Measurements from ENCODE around the gene ETV5. TPM values are rescaled to one million over a fixed set of nuclear protein-coding genes. Genes with fewer than 3 reads are reported as not detected.

ETV5 gene
- total and polyA plus RNA-seq, 2 of the 4 experiments (the other 2 are of a cell fraction), result 15.7 to 20.1 TPM

DNA sequence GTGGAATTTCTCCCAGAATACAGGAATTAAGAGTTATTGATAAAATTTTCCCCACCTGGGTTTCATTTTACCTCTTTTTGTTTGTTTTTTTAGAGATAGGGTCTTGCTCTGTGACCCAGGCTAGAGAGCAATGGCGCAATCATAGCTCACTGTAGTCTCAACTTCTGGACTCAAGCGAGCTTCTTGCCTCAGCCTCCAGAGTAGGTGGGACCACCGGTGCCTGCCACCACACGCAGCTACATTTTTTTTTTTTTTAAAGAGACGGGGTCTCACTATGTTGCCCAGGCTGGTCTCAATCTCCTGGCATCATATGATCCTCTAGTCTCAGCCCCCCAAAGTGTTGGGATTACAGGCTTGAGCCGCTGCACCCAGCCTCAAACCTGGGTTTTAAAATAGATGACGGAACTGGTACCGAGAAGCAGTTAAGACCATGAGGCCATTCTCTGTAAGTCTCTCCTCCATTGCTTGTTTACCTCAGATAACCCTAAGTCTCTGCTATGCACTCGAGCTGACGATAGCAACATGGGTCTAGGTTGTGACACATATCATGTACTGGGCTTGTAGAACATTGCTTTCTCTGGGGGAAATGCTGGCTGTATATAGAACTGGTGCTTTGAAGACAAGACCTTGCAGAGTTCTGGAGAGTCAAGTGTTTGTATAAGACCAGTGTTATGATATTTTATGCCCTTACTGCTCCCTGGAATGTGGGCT lies 16.4 kb downstream of the ETV5 start:
- ATAC-seq (ENCODE audit: low read depth), result no peak; the same call in 1 of the 2 replicates
- 87% methylated on average over 5 of the region's 10 CpGs; no CpG with 5 or more reads in 1 of the 2 experiments for WGBS, 2 experiments (ENCODE audit: extremely low coverage in 2 of 2, insufficient read length in 1 of 2)
- peaks cover 4% of the 10 kb centered on the region for H3K36me3 ChIP-seq (ENCODE audit: control insufficient read depth, insufficient read depth, low read length)

More for the DNA sequence above, 16.4 kb downstream of the ETV5 start:
- Histone ChIP-seq H2BK120ac (ENCODE audit: low read depth, low read length) (no peak overlapping the region), H3K23ac (ENCODE audit: low read depth, low read length) (no peak overlapping the region), H3K4me1 (ENCODE audit: control insufficient read depth, insufficient read depth, low read length) (peaks cover 5% of the 10 kb centered on the region), H3K79me1 (ENCODE audit: low read depth in 1 of 2, low read length in 2 of 2) (peaks cover 35% of the 10 kb centered on the region in 2 experiments), H3K56ac (ENCODE audit: extremely low read depth, insufficient read depth, low read length) (no peak overlapping the region), H4K5ac (ENCODE audit: low read depth, low read length) (no peak overlapping the region), H3K4me3 (ENCODE audit: insufficient read depth, low read depth, low read length) (no peak overlapping the region), H4K91ac (ENCODE audit: insufficient read depth, low read depth, low read length) (no peak overlapping the region), H3K9me1 (ENCODE audit: insufficient read depth, low read length) (peaks cover 3% of the 10 kb centered on the region; the same call in 1 of the 2 replicates), H3K27me3 (ENCODE audit: control insufficient read depth, insufficient read depth, low read length) (no peaks in the 10 kb centered on the region), H2AK9ac (replicated peaks; ENCODE audit: low read depth, low read length, poor library complexity) (no peak overlapping the region), H2AK5ac (ENCODE audit: low read depth, low read length) (no peak overlapping the region), H3K4ac (ENCODE audit: low read depth, low read length) (no peak overlapping the region), H3K18ac (ENCODE audit: low read depth, low read length) (no peak overlapping the region), H2BK15ac (ENCODE audit: low read depth, low read length) (no peak overlapping the region), H4K8ac (ENCODE audit: low read depth in 2 of 2, low read length in 2 of 2) (no peak overlapping the region), H3K27ac (ENCODE audit: insufficient read depth, low read length) (no peak overlapping the region), H4K20me1 (ENCODE audit: insufficient read depth, low read length) (peaks cover 4% of the 10 kb centered on the region; the same call in 1 of the 2 replicates), H2AFZ (replicated peaks; ENCODE audit: low read length, poor library complexity) (no peak overlapping the region), H3K9me3 (ENCODE audit: control insufficient read depth, insufficient read depth, low read length) (no peaks in the 10 kb centered on the region), H3K4me2 (ENCODE audit: low read depth, low read length) (no peak overlapping the region), H2BK20ac (ENCODE audit: low read depth, low read length) (no peak overlapping the region), H3K14ac (replicated peaks; ENCODE audit: low read depth, low read length) (no peak overlapping the region), H2BK5ac (ENCODE audit: low read depth, low read length, poor library complexity, severe bottlenecking) (no peak overlapping the region), H3K9ac (ENCODE audit: low read depth, low read length) (no peak overlapping the region)
- TF ChIP-seq CEBPB (IDR thresholded peaks at IDR 0.05; ENCODE audit: low read depth, low read length) (0 out of 2 replicates have a peak, but pooled peaks have one; percentile 34), BHLHE40 (IDR thresholded peaks at IDR 0.05; ENCODE audit: low read depth, low read length) (no peak)
- ChIA-PET POLR2A (ENCODE audit: unreplicated experiment) (no interaction called here), CTCF (no interaction called here)
- in situ Hi-C loops (cut with MboI; ENCODE audit: low sequenced_read_pairs) (no loop called here), dilution Hi-C loops (cut with HindIII; ENCODE audit: low sequenced_read_pairs, unreplicated experiment) (no loop called here), intact Hi-C loops (cut with micrococcal nuclease) (no loop called here)
- no TSS peak for BruUV-seq (replicated peaks)
- no peak for DNase-seq

Measured in IMR-90 (cell line).